ENCODE data around the gene ARHGEF40. TPM values are rescaled to one million over a fixed set of nuclear protein-coding genes. Genes with fewer than 3 reads are reported as not detected.

The ARHGEF40 gene
- total RNA-seq, 1 experiment from 2014 or later, result 74.2 TPM

GRCh38 chr14:21047378-21047781 lies 22.7 kb upstream of the ARHGEF40 start (continued):
- TF ChIP-seq PRDM15 (CRISPR knock-in tag; IDR thresholded peaks at IDR 0.05) (no peak), ZNF532 (CRISPR knock-in tag; IDR thresholded peaks at IDR 0.05; ENCODE audit: borderline replicate concordance) (no peak), NR2C2 (CRISPR knock-in tag; IDR thresholded peaks at IDR 0.05) (no peak), CBFB (CRISPR knock-in tag; IDR thresholded peaks at IDR 0.05; ENCODE audit: low read depth) (no peak), EMX1 (CRISPR knock-in tag; IDR thresholded peaks at IDR 0.05) (no peak), USF2 (CRISPR knock-in tag; IDR thresholded peaks at IDR 0.05) (no peak), NFE2L1 (CRISPR knock-in tag; IDR thresholded peaks at IDR 0.05) (no peak), ZMAT4 (CRISPR knock-in tag; IDR thresholded peaks at IDR 0.05) (no peak)
- TF ChIP-seq, protein P1, sequence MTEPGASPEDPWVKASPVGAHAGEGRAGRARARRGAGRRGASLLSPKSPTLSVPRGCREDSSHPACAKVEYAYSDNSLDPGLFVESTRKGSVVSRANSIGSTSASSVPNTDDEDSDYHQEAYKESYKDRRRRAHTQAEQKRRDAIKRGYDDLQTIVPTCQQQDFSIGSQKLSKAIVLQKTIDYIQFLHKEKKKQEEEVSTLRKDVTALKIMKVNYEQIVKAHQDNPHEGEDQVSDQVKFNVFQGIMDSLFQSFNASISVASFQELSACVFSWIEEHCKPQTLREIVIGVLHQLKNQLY (CRISPR knock-in tag; IDR thresholded peaks at IDR 0.05), result no peak
- TF ChIP-seq, protein P2, sequence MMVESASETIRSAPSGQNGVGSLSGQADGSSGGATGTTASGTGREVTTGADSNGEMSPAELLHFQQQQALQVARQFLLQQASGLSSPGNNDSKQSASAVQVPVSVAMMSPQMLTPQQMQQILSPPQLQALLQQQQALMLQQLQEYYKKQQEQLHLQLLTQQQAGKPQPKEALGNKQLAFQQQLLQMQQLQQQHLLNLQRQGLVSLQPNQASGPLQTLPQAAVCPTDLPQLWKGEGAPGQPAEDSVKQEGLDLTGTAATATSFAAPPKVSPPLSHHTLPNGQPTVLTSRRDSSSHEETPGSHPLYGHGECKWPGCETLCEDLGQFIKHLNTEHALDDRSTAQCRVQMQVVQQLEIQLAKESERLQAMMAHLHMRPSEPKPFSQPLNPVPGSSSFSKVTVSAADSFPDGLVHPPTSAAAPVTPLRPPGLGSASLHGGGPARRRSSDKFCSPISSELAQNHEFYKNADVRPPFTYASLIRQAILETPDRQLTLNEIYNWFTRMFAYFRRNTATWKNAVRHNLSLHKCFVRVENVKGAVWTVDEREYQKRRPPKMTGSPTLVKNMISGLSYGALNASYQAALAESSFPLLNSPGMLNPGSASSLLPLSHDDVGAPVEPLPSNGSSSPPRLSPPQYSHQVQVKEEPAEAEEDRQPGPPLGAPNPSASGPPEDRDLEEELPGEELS (CRISPR knock-in tag; IDR thresholded peaks at IDR 0.05), result no peak

DNA sequence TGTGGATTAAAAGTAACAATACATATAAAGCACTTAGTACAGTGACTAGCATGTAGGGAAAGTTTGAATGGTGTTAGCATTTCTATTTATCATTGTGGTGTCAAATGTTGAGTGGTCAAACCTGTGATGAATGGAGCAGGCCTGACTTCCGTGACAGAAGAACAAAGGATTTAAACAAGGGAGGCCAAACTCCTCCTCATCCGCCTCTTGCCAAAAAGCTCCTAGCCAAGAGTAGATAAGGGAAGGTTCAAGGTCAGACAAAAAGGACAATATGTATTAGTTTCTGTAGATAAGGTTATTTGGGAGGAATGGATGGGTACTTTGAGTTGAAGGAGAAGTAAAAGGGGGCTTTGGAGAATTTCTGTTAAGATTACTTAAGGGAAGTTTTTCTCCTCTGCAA lies 21.5 kb upstream of the ARHGEF40 start:
- no peak overlapping the region for H3K27ac Mint-ChIP-seq
- no peak overlapping the region for H3K4me3 Mint-ChIP-seq
- peaks cover 3% of the 10 kb centered on the region for H3K27me3 Mint-ChIP-seq (ENCODE audit: low read depth)
- no peak for DNase-seq (ENCODE audit: low spot score)
- ChIA-PET POLR2A (no interaction called here), CTCF (interaction anchor here (1.5 to 2.2 kb wide), 4 partner anchors 34 to 78 kb away, joined by 4 to 19 read pairs (median 8); no protein-coding TSS in a partner anchor)
- H3K9me3 Mint-ChIP-seq, result no peaks in the 10 kb centered on the region
- no peaks in the 10 kb centered on the region for H3K4me1 Mint-ChIP-seq
- ATAC-seq, result no peak
- H3K36me3 Mint-ChIP-seq, result no peaks in the 10 kb centered on the region
- TF ChIP-seq, protein P3, sequence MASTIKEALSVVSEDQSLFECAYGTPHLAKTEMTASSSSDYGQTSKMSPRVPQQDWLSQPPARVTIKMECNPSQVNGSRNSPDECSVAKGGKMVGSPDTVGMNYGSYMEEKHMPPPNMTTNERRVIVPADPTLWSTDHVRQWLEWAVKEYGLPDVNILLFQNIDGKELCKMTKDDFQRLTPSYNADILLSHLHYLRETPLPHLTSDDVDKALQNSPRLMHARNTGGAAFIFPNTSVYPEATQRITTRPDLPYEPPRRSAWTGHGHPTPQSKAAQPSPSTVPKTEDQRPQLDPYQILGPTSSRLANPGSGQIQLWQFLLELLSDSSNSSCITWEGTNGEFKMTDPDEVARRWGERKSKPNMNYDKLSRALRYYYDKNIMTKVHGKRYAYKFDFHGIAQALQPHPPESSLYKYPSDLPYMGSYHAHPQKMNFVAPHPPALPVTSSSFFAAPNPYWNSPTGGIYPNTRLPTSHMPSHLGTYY (CRISPR knock-in tag; IDR thresholded peaks at IDR 0.05), result no peak
- TF ChIP-seq ZNF512 (CRISPR knock-in tag; IDR thresholded peaks at IDR 0.05; ENCODE audit: borderline replicate concordance) (no peak), OVOL2 (CRISPR knock-in tag; IDR thresholded peaks at IDR 0.05; ENCODE audit: borderline replicate concordance) (no peak), TEAD1 (CRISPR knock-in tag; IDR thresholded peaks at IDR 0.05) (no peak), AFF4 (CRISPR knock-in tag; IDR thresholded peaks at IDR 0.05; ENCODE audit: borderline replicate concordance) (no peak)

All from WTC11 (cell line).